ENCODE results near the gene VPREB1. TPM values are rescaled to one million over a fixed set of nuclear protein-coding genes. Genes with fewer than 3 reads are reported as not detected.

Gene VPREB1, protein sequence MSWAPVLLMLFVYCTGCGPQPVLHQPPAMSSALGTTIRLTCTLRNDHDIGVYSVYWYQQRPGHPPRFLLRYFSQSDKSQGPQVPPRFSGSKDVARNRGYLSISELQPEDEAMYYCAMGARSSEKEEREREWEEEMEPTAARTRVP
- polyA plus RNA-seq (2013, experiment 1 of 2): not detected
- polyA plus RNA-seq (2013, experiment 2 of 2): not detected

DNA sequence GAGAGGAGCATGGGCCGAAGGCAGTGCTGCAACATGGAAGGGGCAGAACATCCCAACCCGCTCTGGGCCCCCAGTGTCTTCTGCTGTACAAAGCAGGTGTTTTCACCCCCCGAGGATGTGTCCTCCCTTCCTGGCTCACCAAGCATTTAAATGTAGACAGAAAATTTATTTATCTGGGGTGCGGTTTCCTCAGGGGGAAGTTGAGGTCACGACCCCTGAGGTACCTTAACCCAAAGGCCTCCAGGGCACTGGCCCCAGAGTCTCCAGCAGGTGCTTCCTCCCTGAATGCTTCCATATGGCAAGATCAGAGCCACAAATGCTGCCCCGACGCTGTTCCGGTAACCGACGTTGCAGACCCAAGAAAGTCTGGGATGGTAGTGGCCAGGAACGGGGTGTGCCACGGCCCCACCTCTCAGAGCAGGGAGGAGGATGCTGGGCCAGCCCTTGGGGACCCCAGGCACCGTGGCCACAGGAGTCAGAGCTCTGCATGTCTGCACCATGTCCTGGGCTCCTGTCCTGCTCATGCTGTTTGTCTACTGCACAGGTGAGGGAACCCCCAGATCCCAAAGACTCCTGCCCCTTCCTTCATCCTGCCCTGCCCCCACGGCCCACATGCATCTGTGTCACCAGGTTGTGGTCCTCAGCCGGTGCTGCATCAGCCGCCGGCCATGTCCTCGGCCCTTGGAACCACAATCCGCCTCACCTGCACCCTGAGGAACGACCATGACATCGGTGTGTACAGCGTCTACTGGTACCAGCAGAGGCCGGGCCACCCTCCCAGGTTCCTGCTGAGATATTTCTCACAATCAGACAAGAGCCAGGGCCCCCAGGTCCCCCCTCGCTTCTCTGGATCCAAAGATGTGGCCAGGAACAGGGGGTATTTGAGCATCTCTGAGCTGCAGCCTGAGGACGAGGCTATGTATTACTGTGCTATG lies at the start of gene VPREB1:
Gene VPREB1, plus strand, starts transcription at position 471 of the 935 bp plus-strand sequence. Its CDS starts 28 bp downstream, at position 499.
- Histone ChIP-seq H3K9ac (ENCODE audit: low read depth, low read length) (no peak within 1 kb of the TSS), H3K36me3 (ENCODE audit: insufficient read depth, low read length) (no peaks in the 10 kb centered on the region), H3K4me3 (ENCODE audit: low read length) (no peak within 1 kb of the TSS), H3K27ac (ENCODE audit: low read depth, low read length) (no peak within 1 kb of the TSS), H3K9me3 (ENCODE audit: insufficient read depth, low read depth, low read length) (no peaks in the 10 kb centered on the region), H3K4me1 (ENCODE audit: insufficient read depth, low read length) (no peaks in the 10 kb centered on the region), H3K27me3 (ENCODE audit: insufficient read depth, low read length) (peaks cover 100% of the 10 kb centered on the region)
- WGBS: 77% methylated on average over 25 of the region's 25 CpGs

DNA sequence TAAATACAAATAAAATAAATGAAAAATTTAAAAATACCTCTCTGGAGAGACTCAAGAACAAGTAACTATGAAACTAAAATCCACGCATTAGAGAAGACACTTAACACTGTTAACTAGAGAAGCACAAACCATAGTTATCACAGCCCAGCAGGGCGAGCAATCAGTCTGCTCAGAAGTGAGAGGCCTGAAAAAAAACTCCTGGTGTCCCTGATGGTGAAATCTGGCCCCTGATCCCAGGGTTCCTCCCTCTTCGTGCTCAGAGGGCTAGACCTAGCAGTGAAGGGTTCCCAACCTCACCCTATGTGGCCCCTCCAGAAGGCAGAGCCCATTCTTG lies 49.7 kb upstream of the VPREB1 start:
- Histone ChIP-seq H3K36me3 (ENCODE audit: insufficient read depth, low read length) (no peaks in the 10 kb centered on the region), H3K4me1 (ENCODE audit: insufficient read depth, low read length) (no peaks in the 10 kb centered on the region), H3K9me3 (ENCODE audit: insufficient read depth, low read depth, low read length) (no peaks in the 10 kb centered on the region), H3K4me3 (ENCODE audit: low read length) (no peak overlapping the region), H3K9ac (ENCODE audit: low read depth, low read length) (no peak overlapping the region), H3K27ac (ENCODE audit: low read depth, low read length) (no peak overlapping the region), H3K27me3 (ENCODE audit: insufficient read depth, low read length) (peaks cover 71% of the 10 kb centered on the region)
- 46% methylated on average over 3 of the region's 3 CpGs for WGBS

DNA sequence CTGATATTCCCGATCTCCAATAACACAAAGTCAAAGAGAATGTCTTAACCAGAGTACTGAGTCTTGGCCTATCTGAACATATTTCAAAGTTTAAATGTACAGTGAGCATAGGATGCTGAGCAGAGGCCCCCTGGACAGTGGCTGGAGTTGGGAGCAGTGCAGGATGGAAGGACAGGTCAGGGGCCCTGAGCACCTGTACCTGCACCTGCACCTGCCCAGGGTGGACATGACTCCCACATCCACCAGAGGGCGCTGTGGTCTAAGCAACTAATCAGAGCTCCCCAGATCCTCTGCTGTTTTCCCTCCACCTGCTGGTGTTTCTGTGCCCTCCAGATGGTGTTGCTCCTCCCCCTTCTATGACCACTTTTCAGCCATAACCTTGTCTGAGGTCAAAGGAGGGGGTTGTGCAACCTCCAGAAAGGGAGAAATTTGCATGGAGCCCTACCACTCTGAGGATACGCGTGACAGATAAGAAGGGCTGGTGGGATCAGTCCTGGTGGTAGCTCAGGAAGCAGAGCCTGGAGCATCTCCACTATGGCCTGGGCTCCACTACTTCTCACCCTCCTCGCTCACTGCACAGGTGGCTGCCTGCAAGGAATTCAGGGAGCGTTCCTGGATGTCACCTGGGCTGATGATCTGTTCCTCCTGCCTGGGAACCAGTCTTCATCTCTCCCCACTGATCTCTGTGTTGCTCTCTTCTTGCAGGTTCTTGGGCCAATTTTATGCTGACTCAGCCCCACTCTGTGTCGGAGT lies 49.1 kb upstream of the VPREB1 start:
- H3K9ac ChIP-seq (ENCODE audit: low read depth, low read length): no peak overlapping the region
- WGBS: 66% methylated on average over 7 of the region's 7 CpGs
- H3K4me3 ChIP-seq (ENCODE audit: low read length): no peak overlapping the region
- no peak overlapping the region for H3K27ac ChIP-seq (ENCODE audit: low read depth, low read length)
- H3K36me3 ChIP-seq (ENCODE audit: insufficient read depth, low read length): no peaks in the 10 kb centered on the region
- no peaks in the 10 kb centered on the region for H3K9me3 ChIP-seq (ENCODE audit: insufficient read depth, low read depth, low read length)
- H3K27me3 ChIP-seq (ENCODE audit: insufficient read depth, low read length): peaks cover 71% of the 10 kb centered on the region
- no peaks in the 10 kb centered on the region for H3K4me1 ChIP-seq (ENCODE audit: insufficient read depth, low read length)

DNA sequence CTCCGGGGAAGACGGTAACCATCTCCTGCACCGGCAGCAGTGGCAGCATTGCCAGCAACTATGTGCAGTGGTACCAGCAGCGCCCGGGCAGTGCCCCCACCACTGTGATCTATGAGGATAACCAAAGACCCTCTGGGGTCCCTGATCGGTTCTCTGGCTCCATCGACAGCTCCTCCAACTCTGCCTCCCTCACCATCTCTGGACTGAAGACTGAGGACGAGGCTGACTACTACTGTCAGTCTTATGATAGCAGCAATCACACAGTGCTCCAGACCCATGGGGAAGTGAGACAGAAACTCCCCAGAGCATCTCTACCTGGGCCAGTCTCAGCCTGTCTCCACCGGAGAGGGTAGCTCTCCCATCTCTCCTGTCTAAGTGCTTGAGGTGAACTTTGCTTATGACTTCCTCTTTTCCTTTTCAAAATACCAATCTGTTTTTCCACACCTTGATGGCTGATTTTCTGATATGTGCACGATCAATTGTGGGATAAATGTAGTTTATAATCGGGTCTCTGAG lies 48.5 kb upstream of the VPREB1 start:
- Histone ChIP-seq H3K27ac (ENCODE audit: low read depth, low read length) (no peak overlapping the region), H3K36me3 (ENCODE audit: insufficient read depth, low read length) (no peaks in the 10 kb centered on the region), H3K9ac (ENCODE audit: low read depth, low read length) (no peak overlapping the region), H3K9me3 (ENCODE audit: insufficient read depth, low read depth, low read length) (no peaks in the 10 kb centered on the region), H3K27me3 (ENCODE audit: insufficient read depth, low read length) (peaks cover 74% of the 10 kb centered on the region), H3K4me1 (ENCODE audit: insufficient read depth, low read length) (no peaks in the 10 kb centered on the region), H3K4me3 (ENCODE audit: low read length) (no peak overlapping the region)
- WGBS: 85% methylated on average over 11 of the region's 11 CpGs

DNA sequence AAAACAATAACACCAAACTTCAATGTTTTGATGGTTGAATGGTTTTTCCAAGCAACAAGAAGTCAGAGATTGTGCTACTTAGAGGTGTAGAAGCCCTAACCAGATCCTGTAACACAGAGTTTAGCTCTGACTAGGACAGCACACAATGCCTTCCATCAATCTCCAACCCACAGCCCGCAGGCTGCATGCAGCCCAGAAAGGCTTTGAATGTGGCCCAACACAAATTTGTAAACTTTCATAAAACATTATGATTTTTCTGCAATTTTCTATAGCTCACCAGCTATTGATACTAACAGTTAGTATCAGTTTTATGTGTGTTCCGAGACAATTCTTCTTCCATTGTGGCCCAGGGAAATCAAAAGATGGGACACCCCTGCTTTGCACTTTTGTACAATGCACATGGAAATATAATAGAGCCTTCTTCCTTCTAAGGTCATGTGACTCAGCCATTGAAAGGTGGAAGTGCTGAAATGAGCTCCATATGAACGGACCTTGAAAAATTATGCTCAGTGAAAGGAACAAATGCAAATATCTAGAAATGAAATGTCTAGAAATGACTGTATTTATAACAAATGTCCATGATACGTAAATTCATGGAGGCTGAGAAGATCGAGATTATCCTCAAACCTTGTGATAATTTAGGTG lies 47.6 kb upstream of the VPREB1 start:
- H3K36me3 ChIP-seq (ENCODE audit: insufficient read depth, low read length): no peaks in the 10 kb centered on the region
- peaks cover 83% of the 10 kb centered on the region for H3K27me3 ChIP-seq (ENCODE audit: insufficient read depth, low read length)
- no peak overlapping the region for H3K4me3 ChIP-seq (ENCODE audit: low read length)
- H3K4me1 ChIP-seq (ENCODE audit: insufficient read depth, low read length): no peaks in the 10 kb centered on the region
- whole genome bisulfite sequencing: 80% methylated on average over 5 of the region's 5 CpGs
- H3K9ac ChIP-seq (ENCODE audit: low read depth, low read length): no peak overlapping the region
- H3K27ac ChIP-seq (ENCODE audit: low read depth, low read length): no peak overlapping the region
- no peaks in the 10 kb centered on the region for H3K9me3 ChIP-seq (ENCODE audit: insufficient read depth, low read depth, low read length)

DNA sequence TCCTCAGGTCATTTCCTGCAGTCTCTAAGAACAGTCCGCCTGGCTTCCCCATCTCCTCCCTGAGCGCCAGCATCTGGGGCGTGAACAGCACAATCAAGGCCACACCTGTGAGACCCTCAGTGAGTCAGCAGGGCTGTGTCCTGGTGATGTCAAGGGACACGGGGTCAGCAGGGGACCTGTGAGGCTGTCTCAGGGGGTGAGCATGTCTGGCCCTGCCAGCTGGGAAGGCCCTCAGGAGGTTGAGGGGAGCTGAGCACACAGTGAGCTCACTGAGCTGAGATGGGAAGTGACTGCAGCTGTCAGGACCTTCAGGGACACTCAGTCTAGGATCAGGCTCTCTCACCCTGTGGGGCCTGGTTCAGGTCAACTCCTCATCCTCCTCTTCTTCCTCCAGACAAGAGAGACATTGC lies 46.6 kb upstream of the VPREB1 start:
- H3K4me3 ChIP-seq (ENCODE audit: low read length): no peak overlapping the region
- no peaks in the 10 kb centered on the region for H3K9me3 ChIP-seq (ENCODE audit: insufficient read depth, low read depth, low read length)
- H3K4me1 ChIP-seq (ENCODE audit: insufficient read depth, low read length): no peaks in the 10 kb centered on the region
- H3K27ac ChIP-seq (ENCODE audit: low read depth, low read length): no peak overlapping the region
- WGBS: 82% methylated on average over 4 of the region's 4 CpGs
- no peak overlapping the region for H3K9ac ChIP-seq (ENCODE audit: low read depth, low read length)
- no peaks in the 10 kb centered on the region for H3K36me3 ChIP-seq (ENCODE audit: insufficient read depth, low read length)
- peaks cover 91% of the 10 kb centered on the region for H3K27me3 ChIP-seq (ENCODE audit: insufficient read depth, low read length)

DNA sequence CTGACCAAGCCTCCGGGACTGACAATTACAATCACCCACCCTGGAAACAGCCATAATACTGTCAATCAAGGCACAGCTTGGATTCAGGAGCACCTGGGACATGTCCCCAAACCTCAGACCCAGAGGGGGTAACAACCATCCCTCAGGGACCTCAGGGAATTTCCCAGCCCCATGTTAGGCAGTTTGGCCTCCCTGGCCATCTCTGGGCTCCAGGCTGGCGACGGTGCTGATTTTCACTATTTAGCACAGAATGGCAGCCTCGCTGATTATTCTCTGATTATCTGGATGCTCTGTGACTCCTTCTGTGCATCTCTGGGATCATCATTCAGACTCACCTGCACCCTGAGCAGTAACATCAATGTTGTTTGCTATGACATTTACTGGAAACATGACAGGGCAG lies 45.8 kb upstream of the VPREB1 start:
- 82% methylated on average over 4 of the region's 4 CpGs for WGBS
- Histone ChIP-seq H3K9me3 (ENCODE audit: insufficient read depth, low read depth, low read length) (no peaks in the 10 kb centered on the region), H3K9ac (ENCODE audit: low read depth, low read length) (no peak overlapping the region), H3K36me3 (ENCODE audit: insufficient read depth, low read length) (no peaks in the 10 kb centered on the region), H3K27me3 (ENCODE audit: insufficient read depth, low read length) (peaks cover 99% of the 10 kb centered on the region), H3K4me1 (ENCODE audit: insufficient read depth, low read length) (no peaks in the 10 kb centered on the region), H3K4me3 (ENCODE audit: low read length) (no peak overlapping the region), H3K27ac (ENCODE audit: low read depth, low read length) (no peak overlapping the region)

DNA sequence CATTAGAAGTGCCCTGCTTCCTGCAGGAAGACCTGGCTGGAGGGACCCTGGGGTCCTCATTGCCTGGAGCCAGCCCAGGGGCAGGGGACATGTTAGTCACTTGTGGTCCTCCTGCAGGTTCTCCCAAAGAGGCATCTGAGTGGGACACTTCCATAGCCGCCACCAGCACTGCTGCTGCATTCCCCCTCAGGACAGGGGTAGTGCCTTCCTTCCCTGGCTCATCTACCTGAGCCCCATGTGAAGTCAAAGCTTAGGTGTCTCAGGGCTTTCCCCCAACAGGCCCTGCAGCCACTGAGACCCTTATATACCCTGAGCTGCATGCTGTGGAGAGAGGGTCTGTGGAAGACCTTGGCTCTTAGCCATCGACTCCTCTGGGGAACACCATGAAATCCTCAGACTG lies 45.0 kb upstream of the VPREB1 start:
- no peak overlapping the region for H3K9ac ChIP-seq (ENCODE audit: low read depth, low read length)
- H3K27me3 ChIP-seq (ENCODE audit: insufficient read depth, low read length): peaks cover 98% of the 10 kb centered on the region
- no peaks in the 10 kb centered on the region for H3K36me3 ChIP-seq (ENCODE audit: insufficient read depth, low read length)
- WGBS: 86% methylated on average over 2 of the region's 2 CpGs
- no peaks in the 10 kb centered on the region for H3K4me1 ChIP-seq (ENCODE audit: insufficient read depth, low read length)
- no peak overlapping the region for H3K4me3 ChIP-seq (ENCODE audit: low read length)
- no peaks in the 10 kb centered on the region for H3K9me3 ChIP-seq (ENCODE audit: insufficient read depth, low read depth, low read length)
- H3K27ac ChIP-seq (ENCODE audit: low read depth, low read length): no peak overlapping the region

DNA sequence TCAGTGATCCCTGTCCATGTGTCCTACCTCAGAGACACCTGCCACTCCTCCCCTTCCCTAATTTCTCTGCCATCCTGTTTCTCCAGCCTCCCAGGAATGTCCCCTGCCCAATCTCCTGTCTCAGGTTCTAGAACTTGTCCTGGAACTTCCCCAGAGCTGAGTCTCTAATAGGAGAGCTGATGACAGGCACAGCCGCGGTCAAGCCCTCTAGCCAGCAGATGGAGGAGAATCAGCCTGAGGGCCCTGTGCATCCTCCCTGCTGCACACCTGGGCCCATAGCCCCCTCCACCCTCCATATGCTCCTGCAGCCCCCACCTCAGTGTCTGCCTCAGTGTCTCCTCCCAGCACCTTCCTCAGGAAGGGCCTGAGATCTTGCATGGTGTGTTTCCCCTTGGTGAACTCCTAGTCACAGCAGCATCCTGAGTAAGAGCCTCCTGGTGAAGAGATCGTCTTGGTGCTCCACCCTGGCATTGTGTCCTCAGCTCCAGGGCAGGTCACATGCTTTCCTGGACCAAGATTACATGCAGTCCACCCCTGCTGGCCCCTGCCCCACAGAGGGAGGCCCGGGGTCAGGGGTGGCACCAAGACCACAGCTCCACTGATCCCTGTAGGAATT lies 43.9 kb upstream of the VPREB1 start:
- no peaks in the 10 kb centered on the region for H3K4me1 ChIP-seq (ENCODE audit: insufficient read depth, low read length)
- no peak overlapping the region for H3K27ac ChIP-seq (ENCODE audit: low read depth, low read length)
- H3K9me3 ChIP-seq (ENCODE audit: insufficient read depth, low read depth, low read length): no peaks in the 10 kb centered on the region
- H3K27me3 ChIP-seq (ENCODE audit: insufficient read depth, low read length): peaks cover 99% of the 10 kb centered on the region
- H3K36me3 ChIP-seq (ENCODE audit: insufficient read depth, low read length): no peaks in the 10 kb centered on the region
- H3K4me3 ChIP-seq (ENCODE audit: low read length): no peak overlapping the region
- 61% methylated on average over 4 of the region's 4 CpGs for WGBS
- no peak overlapping the region for H3K9ac ChIP-seq (ENCODE audit: low read depth, low read length)

DNA sequence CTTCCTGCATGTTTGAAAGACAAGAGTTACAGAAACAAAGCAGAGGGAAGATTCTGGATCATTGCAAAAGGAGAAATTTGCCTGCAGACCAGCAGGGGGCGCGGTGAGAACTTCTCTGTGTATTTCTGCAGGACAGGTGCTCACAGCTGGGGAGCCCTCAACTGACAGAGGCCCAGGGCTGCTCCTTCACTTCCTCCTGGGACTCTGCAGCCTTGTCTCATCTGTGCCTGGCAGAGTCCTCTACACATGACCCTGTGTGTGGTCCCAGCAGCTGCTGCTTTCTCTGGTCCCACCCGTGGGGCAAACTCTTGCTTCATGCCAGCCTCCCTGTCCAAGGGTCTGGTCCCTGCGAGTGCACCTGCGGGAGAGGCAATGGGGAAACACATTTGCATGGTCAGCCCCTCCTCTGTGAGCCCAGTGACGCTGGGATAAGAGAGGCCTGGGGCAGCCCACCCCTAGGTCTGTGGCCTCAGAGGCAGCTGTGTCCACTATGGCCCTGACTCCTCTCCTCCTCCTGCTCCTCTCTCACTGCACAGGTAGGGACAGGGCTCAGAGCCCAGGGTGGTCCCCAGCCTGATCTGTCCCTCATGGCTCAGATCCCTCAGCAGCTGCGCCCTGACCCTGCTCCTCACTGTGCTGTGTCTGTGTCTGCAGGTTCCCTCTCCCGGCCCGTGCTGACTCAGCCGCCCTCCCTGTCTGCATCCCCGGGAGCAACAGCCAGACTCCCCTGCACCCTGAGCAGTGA lies 43.2 kb upstream of the VPREB1 start:
- Histone ChIP-seq H3K9ac (ENCODE audit: low read depth, low read length) (no peak overlapping the region), H3K4me3 (ENCODE audit: low read length) (no peak overlapping the region), H3K4me1 (ENCODE audit: insufficient read depth, low read length) (no peaks in the 10 kb centered on the region), H3K36me3 (ENCODE audit: insufficient read depth, low read length) (no peaks in the 10 kb centered on the region), H3K9me3 (ENCODE audit: insufficient read depth, low read depth, low read length) (no peaks in the 10 kb centered on the region), H3K27me3 (ENCODE audit: insufficient read depth, low read length) (peaks cover 99% of the 10 kb centered on the region), H3K27ac (ENCODE audit: low read depth, low read length) (no peak overlapping the region)
- WGBS: 60% methylated on average over 11 of the region's 11 CpGs

Data from HUES64 (cell line).